ENCODE results near the gene RELB.

GRCh38 chr19:44972802-44973201 lies 28.5 kb upstream of the RELB start:
- no peak for TF ChIP-seq EZH2 (IDR thresholded peaks at IDR 0.05; ENCODE audit: borderline replicate concordance, low read depth, low read length, poor library complexity, severe bottlenecking)
- TF ChIP-seq, protein P1, sequence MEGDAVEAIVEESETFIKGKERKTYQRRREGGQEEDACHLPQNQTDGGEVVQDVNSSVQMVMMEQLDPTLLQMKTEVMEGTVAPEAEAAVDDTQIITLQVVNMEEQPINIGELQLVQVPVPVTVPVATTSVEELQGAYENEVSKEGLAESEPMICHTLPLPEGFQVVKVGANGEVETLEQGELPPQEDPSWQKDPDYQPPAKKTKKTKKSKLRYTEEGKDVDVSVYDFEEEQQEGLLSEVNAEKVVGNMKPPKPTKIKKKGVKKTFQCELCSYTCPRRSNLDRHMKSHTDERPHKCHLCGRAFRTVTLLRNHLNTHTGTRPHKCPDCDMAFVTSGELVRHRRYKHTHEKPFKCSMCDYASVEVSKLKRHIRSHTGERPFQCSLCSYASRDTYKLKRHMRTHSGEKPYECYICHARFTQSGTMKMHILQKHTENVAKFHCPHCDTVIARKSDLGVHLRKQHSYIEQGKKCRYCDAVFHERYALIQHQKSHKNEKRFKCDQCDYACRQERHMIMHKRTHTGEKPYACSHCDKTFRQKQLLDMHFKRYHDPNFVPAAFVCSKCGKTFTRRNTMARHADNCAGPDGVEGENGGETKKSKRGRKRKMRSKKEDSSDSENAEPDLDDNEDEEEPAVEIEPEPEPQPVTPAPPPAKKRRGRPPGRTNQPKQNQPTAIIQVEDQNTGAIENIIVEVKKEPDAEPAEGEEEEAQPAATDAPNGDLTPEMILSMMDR (conservative IDR thresholded peaks at IDR 0.05; ENCODE audit: low read depth, low read length) = no peak

Data from A673 (cell line).